WTC11 (cell line): ENCODE measurements around the gene PRRC2A. TPM values are rescaled to one million over a fixed set of nuclear protein-coding genes. Genes with fewer than 3 reads are reported as not detected.

Experiments used
- ATAC-seq: fragments of 200-7000 bp; cut with Tn5 transposase; 2 replicates; pipeline ENCODE4 v1.10.0; 2021; ENCODE audit warnings: mild to moderate bottlenecking, moderate library complexity
- CTCF ChIA-PET: fragments of 300-600 bp; sonication (Branson Sonifier 250); formaldehyde crosslinking; loops from one replicate; lab custom pipeline; 2021; ENCODE audit warnings: antibody characterized with exemption; lab: Charles Lee
- POLR2A ChIA-PET: fragments of 350-600 bp; sonication (Branson Sonifier 250); formaldehyde crosslinking; loops from one replicate; lab custom pipeline; 2021; ENCODE audit warnings: antibody characterized with exemption; lab: Charles Lee
- DNase-seq: peaks from one replicate; pipeline ENCODE4 v3.0.0; 2021; ENCODE audit warnings: low spot score
- H3K27ac Mint-ChIP-seq: 2 replicates; pipeline ENCODE4 v1.8.0; 2021; ENCODE audit warnings: mixed read lengths
- H3K27me3 Mint-ChIP-seq: 2 replicates; pipeline ENCODE4 v1.8.0; 2021; ENCODE audit warnings: low read depth, mild to moderate bottlenecking, moderate library complexity, mixed read lengths
- H3K36me3 Mint-ChIP-seq: 2 replicates; pipeline ENCODE4 v1.8.0; 2021; ENCODE audit warnings: mixed read lengths
- H3K4me1 Mint-ChIP-seq: 2 replicates; pipeline ENCODE4 v1.8.0; 2022; ENCODE audit warnings: mixed read lengths
- H3K4me3 Mint-ChIP-seq: 2 replicates; pipeline ENCODE4 v1.8.0; 2021; ENCODE audit warnings: mild to moderate bottlenecking, moderate library complexity, mixed read lengths
- H3K9me3 Mint-ChIP-seq: 2 replicates; pipeline ENCODE4 v1.8.0; 2021; ENCODE audit warnings: mixed read lengths
- ARID4B ChIP-seq: sonication (generic); formaldehyde crosslinking; IDR thresholded peaks from 2 replicates; pipeline ENCODE4 v1.8.0; 2023; ENCODE audit warnings: missing genetic modification reagents, mild to moderate bottlenecking, borderline replicate concordance
- ELF4 ChIP-seq: sonication (generic); formaldehyde crosslinking; IDR thresholded peaks from 2 replicates; pipeline ENCODE4 v1.8.1; 2022; ENCODE audit warnings: low read depth, mild to moderate bottlenecking, moderate library complexity, missing genetic modification reagents
- FOXJ3 ChIP-seq: sonication (generic); formaldehyde crosslinking; IDR thresholded peaks from 2 replicates; pipeline ENCODE4 v1.9.0; 2021; ENCODE audit warnings: missing genetic modification reagents, mild to moderate bottlenecking, borderline replicate concordance
- GRHL2 ChIP-seq: fragments of 250-450 bp; sonication (Bioruptor Pico); IDR thresholded peaks from 2 replicates; pipeline ENCODE4 v1.8.0; 2022; ENCODE audit warnings: mild to moderate bottlenecking, moderate library complexity; ENCODE audit not compliant: insufficient replicate concordance, severe bottlenecking
- IRF2 ChIP-seq: sonication (generic); formaldehyde crosslinking; IDR thresholded peaks from 2 replicates; pipeline ENCODE4 v1.8.0; 2022; ENCODE audit warnings: low read depth, missing genetic modification reagents, borderline replicate concordance
- MAX ChIP-seq: sonication (generic); formaldehyde crosslinking; IDR thresholded peaks from 2 replicates; pipeline ENCODE4 v1.8.0; 2022; ENCODE audit warnings: mild to moderate bottlenecking, missing genetic modification reagents
- MYBL2 ChIP-seq: sonication (generic); formaldehyde crosslinking; IDR thresholded peaks from 2 replicates; pipeline ENCODE4 v1.8.1; 2023; ENCODE audit warnings: mild to moderate bottlenecking, moderate library complexity, missing genetic modification reagents
- NFYB ChIP-seq: sonication (generic); formaldehyde crosslinking; conservative IDR thresholded peaks from 2 replicates; pipeline ENCODE4 v1.8.0; 2022; ENCODE audit warnings: low read depth, missing genetic modification reagents
- PRDM15 ChIP-seq: sonication (generic); formaldehyde crosslinking; IDR thresholded peaks from 2 replicates; pipeline ENCODE4 v1.8.0; 2022; ENCODE audit warnings: missing genetic modification reagents
- ZNF423 ChIP-seq: fragments of 250-450 bp; sonication (Bioruptor Pico); IDR thresholded peaks from 2 replicates; pipeline ENCODE4 v2.1.2; 2022; ENCODE audit warnings: mild to moderate bottlenecking, moderate library complexity
- total RNA-seq: library from RNA; stranded (reverse); gene quantifications from 3 replicates; pipeline ENCODE4 v1.2.3, GENCODE V29; 2021

The PRRC2A gene
- total RNA-seq, 1 experiment from 2014 or later = 372 TPM

GRCh38 chr6:31657406-31658157 lies 37.1 kb downstream of the PRRC2A start (continued):
- TF ChIP-seq MAX (CRISPR knock-in tag) (no peak), ZNF423 (CRISPR knock-in tag) (no peak), PRDM15 (no peak), ARID4B (no peak), ELF4 (CRISPR knock-in tag) (no peak)

- CTCF ChIA-PET = interaction anchor here (1.1 kb wide), 1 partner anchor 112 kb away, joined by 3 read pairs; the partner anchor contains the start of gene ATP6V1G2
- ATAC-seq = no peak
- Mint-ChIP-seq H3K27me3 (no peaks in the 10 kb centered on the region), H3K9me3 (no peaks in the 10 kb centered on the region), H3K4me3 (no peak overlapping the region; the same call in 1 of the 2 replicates), H3K27ac (no peak overlapping the region; the same call in 1 of the 2 replicates)
- POLR2A ChIA-PET = no interaction called here
- TF ChIP-seq ARID4B (no peak), FOXJ3 (CRISPR knock-in tag) (no peak), IRF2 (no peak), MYBL2 (CRISPR knock-in tag) (no peak), GRHL2 (CRISPR knock-in tag) (no peak), NFYB (CRISPR knock-in tag) (no peak), PRDM15 (no peak)
- TF ChIP-seq, all 79 proteins: peak for 0
- peaks cover 21% of the 10 kb centered on the region for H3K4me1 Mint-ChIP-seq
- peaks cover 15% of the 10 kb centered on the region for H3K36me3 Mint-ChIP-seq
- DNase-seq = no peak
These were observed 37.7 kb downstream of the PRRC2A start for GRCh38 chr6:31658158-31658688.
